ENCODE data around the gene CLHC1.

Gene CLHC1

DNA sequence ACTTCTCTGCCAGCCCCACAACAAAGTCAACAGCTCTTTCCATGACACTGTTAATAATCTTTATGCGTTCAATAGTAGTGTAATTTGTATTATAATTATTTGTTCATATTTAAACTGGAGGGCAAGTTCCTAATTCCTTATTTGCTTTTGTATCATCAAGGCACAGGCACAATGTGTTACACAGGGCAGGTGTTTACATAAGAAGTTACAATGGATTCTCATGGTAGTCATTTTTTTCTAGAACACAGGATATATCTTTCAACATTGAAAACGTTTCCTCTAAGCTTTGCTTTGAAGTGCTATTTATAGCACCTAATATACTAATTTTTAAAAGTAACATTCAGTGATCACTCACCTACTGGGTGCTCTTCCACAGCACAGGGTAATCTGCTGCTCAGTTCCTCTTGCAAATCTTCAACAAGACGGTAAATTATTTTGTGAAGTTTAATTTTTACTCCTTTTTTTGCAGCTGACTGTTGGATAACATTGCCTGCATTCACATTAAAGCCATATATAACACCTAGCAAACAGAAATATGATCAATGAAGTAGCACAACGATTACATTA is 7.6 kb upstream of the CLHC1 start:
- no peak overlapping the region for H3K4me3 ChIP-seq (ENCODE audit: low read depth, low read length)
- TF ChIP-seq, protein P1, sequence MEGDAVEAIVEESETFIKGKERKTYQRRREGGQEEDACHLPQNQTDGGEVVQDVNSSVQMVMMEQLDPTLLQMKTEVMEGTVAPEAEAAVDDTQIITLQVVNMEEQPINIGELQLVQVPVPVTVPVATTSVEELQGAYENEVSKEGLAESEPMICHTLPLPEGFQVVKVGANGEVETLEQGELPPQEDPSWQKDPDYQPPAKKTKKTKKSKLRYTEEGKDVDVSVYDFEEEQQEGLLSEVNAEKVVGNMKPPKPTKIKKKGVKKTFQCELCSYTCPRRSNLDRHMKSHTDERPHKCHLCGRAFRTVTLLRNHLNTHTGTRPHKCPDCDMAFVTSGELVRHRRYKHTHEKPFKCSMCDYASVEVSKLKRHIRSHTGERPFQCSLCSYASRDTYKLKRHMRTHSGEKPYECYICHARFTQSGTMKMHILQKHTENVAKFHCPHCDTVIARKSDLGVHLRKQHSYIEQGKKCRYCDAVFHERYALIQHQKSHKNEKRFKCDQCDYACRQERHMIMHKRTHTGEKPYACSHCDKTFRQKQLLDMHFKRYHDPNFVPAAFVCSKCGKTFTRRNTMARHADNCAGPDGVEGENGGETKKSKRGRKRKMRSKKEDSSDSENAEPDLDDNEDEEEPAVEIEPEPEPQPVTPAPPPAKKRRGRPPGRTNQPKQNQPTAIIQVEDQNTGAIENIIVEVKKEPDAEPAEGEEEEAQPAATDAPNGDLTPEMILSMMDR (IDR thresholded peaks at IDR 0.05; ENCODE audit: low read depth, low read length, missing control alignments): no peak
- in situ Hi-C loops (cut with HindIII; ENCODE audit: low sequenced_read_pairs): no loop called here
- no peak for DNase-seq (ENCODE audit: low read depth)

DNA sequence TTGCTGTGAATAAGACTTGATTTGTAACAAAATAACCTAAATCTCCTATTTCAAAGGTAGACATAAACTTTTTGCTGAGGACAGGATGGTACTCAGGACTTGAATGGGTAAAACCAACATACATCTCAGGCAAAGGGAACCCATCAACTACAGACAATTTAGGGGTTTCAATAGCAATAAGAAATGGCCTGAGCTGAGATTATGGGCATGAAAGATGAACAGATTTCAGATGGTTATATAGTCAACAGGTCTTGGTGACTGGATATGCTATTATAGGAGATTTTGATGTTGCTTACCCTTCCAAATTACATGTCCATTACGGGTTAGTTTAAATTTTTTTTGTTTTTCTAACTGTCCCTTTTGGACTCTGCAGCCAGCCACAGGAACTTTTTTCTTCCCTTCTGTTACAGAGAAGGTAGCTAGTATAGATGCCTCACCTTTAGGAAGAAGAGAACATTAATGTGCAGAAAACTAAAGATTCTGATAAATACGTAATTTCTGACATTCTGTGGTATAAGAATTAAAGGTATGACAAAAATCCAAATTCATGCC is 5.0 kb upstream of the CLHC1 start:
- in situ Hi-C loops (cut with HindIII; ENCODE audit: low sequenced_read_pairs): no loop called here
- TF ChIP-seq, protein P1 (IDR thresholded peaks at IDR 0.05; ENCODE audit: low read depth, low read length, missing control alignments): no peak
- H3K4me3 ChIP-seq (ENCODE audit: low read depth, low read length): no peak overlapping the region
- no peak for DNase-seq (ENCODE audit: low read depth)

DNA sequence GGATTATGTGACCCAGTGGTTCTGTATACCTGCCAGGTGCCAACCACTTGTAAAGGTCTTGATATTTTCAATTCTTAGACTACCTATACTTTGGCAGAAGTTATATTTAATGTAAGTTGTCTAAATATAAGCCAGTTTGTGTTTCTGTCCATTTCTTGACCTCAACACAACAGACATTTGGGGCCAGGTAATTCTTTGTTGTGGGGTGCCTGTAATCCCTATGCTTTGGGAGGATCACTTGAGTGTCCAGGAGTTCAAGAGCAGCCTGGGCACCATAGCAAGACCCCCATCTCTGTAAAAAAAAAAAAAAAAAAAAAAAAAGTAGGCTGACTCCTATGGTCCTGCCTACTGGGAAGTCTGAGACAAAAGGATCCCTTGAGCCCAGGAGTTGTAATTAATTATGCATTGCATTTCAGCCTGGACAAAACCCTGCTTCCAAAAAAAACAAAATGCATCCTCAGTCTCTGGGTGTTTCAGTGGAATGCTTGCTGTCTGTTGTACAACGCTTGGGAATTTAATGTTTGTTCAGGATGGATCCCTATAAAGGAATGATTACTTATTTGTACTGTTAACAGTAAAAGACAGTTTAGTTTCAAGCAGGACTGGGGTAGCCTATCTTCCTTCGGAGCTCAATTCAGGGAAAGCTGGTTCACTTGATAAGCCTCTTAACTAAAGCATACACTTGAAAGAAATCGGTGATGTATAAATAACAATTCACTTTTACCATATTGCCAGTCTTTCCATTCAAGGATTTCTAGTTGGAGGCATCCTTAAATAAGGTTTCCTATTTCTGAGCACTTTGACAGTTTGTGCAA is 3.8 kb upstream of the CLHC1 start:
- in situ Hi-C loops (cut with HindIII; ENCODE audit: low sequenced_read_pairs): no loop called here
- TF ChIP-seq, protein P1 (IDR thresholded peaks at IDR 0.05; ENCODE audit: low read depth, low read length, missing control alignments): no peak
- DNase-seq (ENCODE audit: low read depth): no peak
- no peak overlapping the region for H3K4me3 ChIP-seq (ENCODE audit: low read depth, low read length)

DNA sequence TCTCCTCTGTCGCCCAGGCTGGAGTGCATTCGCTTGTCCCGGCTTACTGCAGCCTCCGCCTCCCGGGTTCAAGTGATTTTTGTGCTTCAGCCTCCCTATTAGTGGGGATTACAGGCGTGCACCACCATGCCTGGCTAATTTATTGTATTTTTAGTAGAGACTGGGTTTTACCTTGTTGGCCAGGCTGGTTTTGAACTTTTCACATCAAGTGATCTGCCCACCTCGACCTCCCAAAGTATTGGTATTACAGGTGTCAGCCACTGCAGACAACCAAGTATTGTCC is 1.5 kb upstream of the CLHC1 start:
- in situ Hi-C loops (cut with HindIII; ENCODE audit: low sequenced_read_pairs): no loop called here
- TF ChIP-seq, protein P1 (IDR thresholded peaks at IDR 0.05; ENCODE audit: low read depth, low read length, missing control alignments): no peak
- H3K4me3 ChIP-seq (ENCODE audit: low read depth, low read length): peak overlapping the region; percentile 100
- DNase-seq (ENCODE audit: low read depth): no peak

DNA sequence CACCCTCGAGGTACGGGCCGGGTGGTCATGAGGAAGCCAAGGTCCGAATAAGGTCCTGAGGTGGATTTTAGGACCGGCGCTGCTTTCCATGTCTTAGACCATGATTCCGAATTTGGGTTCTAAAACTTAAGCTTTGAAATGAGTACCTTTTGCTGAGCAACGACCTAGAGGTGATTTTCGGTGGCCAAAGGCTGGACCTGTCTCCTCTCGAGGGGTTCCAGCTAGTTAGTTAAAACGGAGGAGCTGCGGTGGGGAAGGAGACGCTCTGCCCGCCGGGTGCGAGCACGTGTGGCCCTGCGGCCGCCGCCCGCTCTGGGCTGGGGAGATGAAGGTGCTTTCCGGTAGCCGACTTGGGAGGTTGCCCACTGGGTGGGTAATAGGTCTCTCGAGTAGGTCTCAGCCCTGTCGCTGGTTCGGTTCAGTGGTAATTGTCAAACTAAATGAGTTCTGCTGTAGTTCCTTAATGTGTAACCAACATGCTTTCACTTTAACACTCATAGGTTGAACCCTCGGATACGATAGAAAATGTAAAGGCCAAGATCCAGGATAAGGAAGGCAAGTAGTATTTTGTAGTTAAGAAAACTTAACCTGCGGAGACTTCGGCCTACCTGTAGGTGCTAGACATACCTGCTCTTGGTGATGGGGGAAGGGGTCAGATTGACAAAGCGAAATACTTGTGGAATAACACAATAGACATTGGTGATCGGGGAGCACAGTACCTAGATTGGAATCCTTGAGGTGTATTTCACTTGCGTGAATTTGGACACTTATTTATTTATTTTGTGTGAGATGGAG is 967 bp upstream of the CLHC1 start:
- TF ChIP-seq, protein P1 (IDR thresholded peaks at IDR 0.05; ENCODE audit: low read depth, low read length, missing control alignments): no peak

DNA sequence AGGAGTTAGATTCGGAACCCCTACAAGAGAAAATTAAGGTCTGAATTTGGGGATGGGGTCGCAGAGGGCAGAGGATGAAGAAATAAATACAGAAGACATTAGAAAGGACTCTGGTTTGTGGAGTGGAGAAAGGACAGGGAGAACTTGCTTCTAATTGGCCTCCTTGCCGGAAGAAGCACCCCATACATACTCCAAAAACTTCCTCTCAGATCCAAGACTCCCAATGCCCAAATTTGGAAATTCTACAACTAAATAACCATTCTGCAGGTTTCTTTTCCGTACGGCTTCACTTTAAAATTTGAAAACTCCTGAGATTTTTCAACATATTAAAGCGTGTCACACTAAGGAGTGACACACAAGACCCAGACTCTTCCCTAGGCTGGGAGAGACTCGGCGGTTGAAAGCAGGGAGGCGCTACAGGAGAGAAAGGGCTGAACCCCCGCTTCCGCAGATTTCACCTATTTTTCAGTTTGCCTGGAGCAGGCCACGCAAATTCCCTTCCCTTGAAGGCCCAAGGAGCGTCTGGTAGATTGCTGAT is 478 bp downstream of the CLHC1 start:
- in situ Hi-C loops (cut with HindIII; ENCODE audit: low sequenced_read_pairs): no loop called here
- TF ChIP-seq, protein P1 (IDR thresholded peaks at IDR 0.05; ENCODE audit: low read depth, low read length, missing control alignments): no peak
- peak overlapping the region; percentile 100 for H3K4me3 ChIP-seq (ENCODE audit: low read depth, low read length)
- DNase-seq (ENCODE audit: low read depth): no peak

More for the DNA sequence above, 967 bp upstream of the CLHC1 start:
- H3K4me3 ChIP-seq (ENCODE audit: low read depth, low read length): peak overlapping the region; percentile 100
- in situ Hi-C loops (cut with HindIII; ENCODE audit: low sequenced_read_pairs): no loop called here
- DNase-seq (ENCODE audit: low read depth): no peak
